Measurements from ENCODE around the gene SMCO4. TPM values are rescaled to one million over a fixed set of nuclear protein-coding genes. Genes with fewer than 3 reads are reported as not detected.

The SMCO4 gene
- total RNA-seq, 2 donors from 2014 or later = 9.7 to 80.1 TPM

DNA sequence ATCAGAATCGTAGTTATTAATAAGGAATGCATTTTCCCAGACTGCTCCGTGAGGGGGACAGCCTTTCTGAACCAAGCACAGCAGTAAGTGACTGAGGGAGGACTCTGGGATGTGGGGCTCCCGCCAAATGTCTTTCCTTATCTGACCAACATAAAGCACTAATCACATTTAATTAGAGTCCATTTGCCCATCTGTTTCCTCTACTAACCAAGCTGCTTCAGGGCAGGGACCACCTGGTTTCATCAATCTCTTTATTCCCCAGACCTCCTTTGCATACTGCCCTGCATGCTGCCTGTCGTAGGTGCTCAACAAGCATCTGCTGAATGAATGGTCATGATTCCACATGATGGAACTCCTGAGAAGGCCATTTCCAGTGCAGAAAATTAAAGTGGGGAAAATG, 29.4 kb downstream of the SMCO4 start:
- no peak for DNase-seq (ENCODE audit: low spot score)
- TF ChIP-seq, protein P1, sequence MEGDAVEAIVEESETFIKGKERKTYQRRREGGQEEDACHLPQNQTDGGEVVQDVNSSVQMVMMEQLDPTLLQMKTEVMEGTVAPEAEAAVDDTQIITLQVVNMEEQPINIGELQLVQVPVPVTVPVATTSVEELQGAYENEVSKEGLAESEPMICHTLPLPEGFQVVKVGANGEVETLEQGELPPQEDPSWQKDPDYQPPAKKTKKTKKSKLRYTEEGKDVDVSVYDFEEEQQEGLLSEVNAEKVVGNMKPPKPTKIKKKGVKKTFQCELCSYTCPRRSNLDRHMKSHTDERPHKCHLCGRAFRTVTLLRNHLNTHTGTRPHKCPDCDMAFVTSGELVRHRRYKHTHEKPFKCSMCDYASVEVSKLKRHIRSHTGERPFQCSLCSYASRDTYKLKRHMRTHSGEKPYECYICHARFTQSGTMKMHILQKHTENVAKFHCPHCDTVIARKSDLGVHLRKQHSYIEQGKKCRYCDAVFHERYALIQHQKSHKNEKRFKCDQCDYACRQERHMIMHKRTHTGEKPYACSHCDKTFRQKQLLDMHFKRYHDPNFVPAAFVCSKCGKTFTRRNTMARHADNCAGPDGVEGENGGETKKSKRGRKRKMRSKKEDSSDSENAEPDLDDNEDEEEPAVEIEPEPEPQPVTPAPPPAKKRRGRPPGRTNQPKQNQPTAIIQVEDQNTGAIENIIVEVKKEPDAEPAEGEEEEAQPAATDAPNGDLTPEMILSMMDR (IDR thresholded peaks at IDR 0.05) = no peak
- H3K9me3 ChIP-seq = no peaks in the 10 kb centered on the region
- ATAC-seq (ENCODE audit: insufficient number of reproducible peaks, low FRiP score, low read depth) = no peak
- no peaks in the 10 kb centered on the region for H3K4me1 ChIP-seq (ENCODE audit: control insufficient read depth in 1 of 2, low read depth in 2 of 2)
- H3K27me3 ChIP-seq (replicated peaks; ENCODE audit: insufficient read depth) = no peaks in the 10 kb centered on the region
- H3K36me3 ChIP-seq = no peaks in the 10 kb centered on the region
- no peak overlapping the region for H3K27ac ChIP-seq
- no peak overlapping the region for H3K4me3 ChIP-seq

DNA sequence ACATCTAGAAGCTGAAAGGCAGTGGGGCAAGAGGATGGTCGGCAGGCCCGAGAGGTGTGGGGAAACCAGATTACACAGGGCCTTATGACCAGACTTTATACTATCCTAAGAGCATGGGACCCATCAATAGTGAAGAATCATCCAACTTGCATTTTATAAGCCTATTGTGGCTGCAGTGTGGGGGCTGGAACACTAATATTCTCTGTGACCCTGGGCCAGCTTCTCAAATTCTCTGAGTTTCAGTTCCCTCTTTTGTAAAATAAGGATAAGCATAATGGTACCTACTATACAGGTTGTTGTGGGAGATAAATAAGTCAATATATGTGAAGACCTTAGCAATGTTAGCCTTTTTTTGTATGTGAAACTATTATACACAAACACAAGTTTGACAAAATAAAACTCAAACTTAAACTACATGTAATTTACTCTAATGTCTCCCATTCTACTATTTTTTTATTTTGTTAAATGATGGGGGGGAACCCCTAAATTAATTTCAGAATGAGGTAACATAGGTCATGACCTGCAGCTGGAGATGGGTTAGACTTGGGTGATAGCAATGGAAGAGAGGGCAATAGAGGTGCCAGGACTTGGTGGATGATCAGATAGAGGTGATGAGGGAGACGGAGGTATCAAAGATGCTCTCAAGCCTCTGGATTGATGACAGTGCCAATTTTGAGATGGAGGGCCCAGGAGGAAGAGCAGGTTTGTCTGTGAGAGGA, 30.1 kb downstream of the SMCO4 start:
- ATAC-seq (ENCODE audit: insufficient number of reproducible peaks, low FRiP score, low read depth) (no peak), DNase-seq (ENCODE audit: low spot score) (no peak)
- TF ChIP-seq, protein P1 (IDR thresholded peaks at IDR 0.05) = no peak
- H3K4me1 ChIP-seq (ENCODE audit: control insufficient read depth in 1 of 2, low read depth in 2 of 2) = no peaks in the 10 kb centered on the region
- no peaks in the 10 kb centered on the region for H3K27me3 ChIP-seq (replicated peaks; ENCODE audit: insufficient read depth)
- no peak overlapping the region for H3K4me3 ChIP-seq
- H3K27ac ChIP-seq = no peak overlapping the region
- H3K36me3 ChIP-seq = no peaks in the 10 kb centered on the region
- H3K9me3 ChIP-seq = no peaks in the 10 kb centered on the region

DNA sequence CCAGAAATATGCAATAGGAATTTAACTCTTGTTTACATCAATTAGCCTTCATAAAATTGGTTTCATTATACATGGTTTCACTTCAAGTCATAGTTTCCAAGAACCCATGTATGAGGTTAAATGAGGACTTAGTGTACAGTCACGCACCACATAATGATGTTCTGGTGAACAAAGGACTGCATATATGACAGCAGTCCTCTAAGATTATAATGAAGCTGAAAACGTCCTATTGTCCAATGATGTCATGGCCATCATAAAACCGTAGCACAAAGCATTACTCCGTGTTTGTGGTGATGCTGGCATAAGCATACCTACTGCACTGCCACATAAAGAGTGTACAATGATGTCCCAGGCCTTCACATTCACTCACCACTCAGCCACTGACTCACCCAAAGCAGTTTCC, 31.1 kb downstream of the SMCO4 start:
- ATAC-seq (ENCODE audit: insufficient number of reproducible peaks, low FRiP score, low read depth) (no peak), DNase-seq (ENCODE audit: low spot score) (no peak)
- H3K27ac ChIP-seq = no peak overlapping the region

DNA sequence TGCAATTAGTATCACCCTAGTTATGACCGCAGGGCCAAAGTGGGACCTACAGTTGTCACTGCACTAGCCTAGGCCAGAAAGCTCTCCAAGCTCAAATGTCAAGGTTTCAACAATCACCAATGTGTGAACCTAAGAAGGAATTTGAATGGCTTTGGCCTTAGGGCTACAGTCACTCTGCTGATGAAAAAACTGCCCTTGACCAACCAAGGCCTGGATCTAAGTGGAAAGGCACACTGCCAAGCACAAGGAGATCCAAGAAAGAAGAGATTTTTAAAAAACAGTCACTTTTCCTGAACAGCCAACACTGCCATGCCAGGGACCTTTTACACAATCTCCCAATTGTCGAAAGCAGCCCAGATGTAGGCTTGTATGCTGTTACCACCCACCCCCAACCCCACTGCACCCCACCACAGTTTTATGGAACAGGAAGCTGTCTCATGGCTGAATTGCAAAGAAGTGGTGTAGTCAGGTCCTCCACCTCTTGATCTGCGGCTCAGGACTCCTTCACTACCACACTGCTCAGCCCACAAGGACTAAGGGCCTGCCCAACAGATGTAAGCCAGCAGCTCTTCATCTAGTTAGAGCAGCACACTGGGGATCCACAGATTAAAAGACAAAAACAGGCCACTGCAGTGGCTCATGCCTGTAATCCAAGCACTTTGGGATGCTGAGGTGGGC, 32.9 kb downstream of the SMCO4 start:
- ATAC-seq (ENCODE audit: insufficient number of reproducible peaks, low FRiP score, low read depth) = no peak
- H3K27ac ChIP-seq = no peak overlapping the region
- H3K27me3 ChIP-seq (replicated peaks; ENCODE audit: insufficient read depth) = no peaks in the 10 kb centered on the region

More for the DNA sequence above, 31.1 kb downstream of the SMCO4 start:
- Histone ChIP-seq H3K4me3 (no peak overlapping the region), H3K36me3 (no peaks in the 10 kb centered on the region), H3K9me3 (no peaks in the 10 kb centered on the region), H3K27me3 (replicated peaks; ENCODE audit: insufficient read depth) (no peaks in the 10 kb centered on the region), H3K4me1 (ENCODE audit: control insufficient read depth in 1 of 2, low read depth in 2 of 2) (no peaks in the 10 kb centered on the region)
- TF ChIP-seq, protein P1 (IDR thresholded peaks at IDR 0.05) = no peak

DNA sequence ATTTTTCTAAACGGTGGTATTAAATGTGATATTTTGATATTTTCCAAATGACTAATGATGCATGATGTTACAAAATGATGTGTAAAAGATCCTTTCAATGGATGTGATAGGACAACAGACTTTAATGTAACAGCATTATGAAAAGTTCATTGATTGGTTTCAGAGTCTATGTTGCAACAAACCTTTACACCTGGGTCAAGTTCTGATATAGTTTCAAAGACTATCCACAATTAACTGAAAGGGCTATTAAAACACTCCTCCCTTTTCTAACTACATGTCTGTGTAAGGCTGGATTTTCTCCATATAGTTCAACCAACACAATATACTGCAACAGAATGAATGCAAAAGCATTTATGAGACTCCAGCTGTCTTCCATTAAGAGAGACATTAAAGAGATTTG, 35.7 kb downstream of the SMCO4 start:
- Histone ChIP-seq H3K27ac (no peak overlapping the region), H3K4me3 (no peak overlapping the region), H3K4me1 (ENCODE audit: control insufficient read depth in 1 of 2, low read depth in 2 of 2) (no peaks in the 10 kb centered on the region), H3K36me3 (no peaks in the 10 kb centered on the region), H3K9me3 (no peaks in the 10 kb centered on the region), H3K27me3 (replicated peaks; ENCODE audit: insufficient read depth) (no peaks in the 10 kb centered on the region)
- TF ChIP-seq, protein P1 (IDR thresholded peaks at IDR 0.05) = no peak
- ATAC-seq (ENCODE audit: insufficient number of reproducible peaks, low FRiP score, low read depth) = no peak
- DNase-seq (ENCODE audit: low spot score) = no peak

More for the DNA sequence above, 32.9 kb downstream of the SMCO4 start:
- TF ChIP-seq, protein P1 (IDR thresholded peaks at IDR 0.05) = no peak
- Histone ChIP-seq H3K4me3 (no peak overlapping the region), H3K4me1 (ENCODE audit: control insufficient read depth in 1 of 2, low read depth in 2 of 2) (no peaks in the 10 kb centered on the region), H3K9me3 (no peaks in the 10 kb centered on the region), H3K36me3 (no peaks in the 10 kb centered on the region)
- DNase-seq (ENCODE audit: low spot score) = no peak

Data from thoracic aorta (tissue), 2 donors.